Vagina (tissue), 2 donors: ENCODE results near the gene KCNH3. TPM values are rescaled to one million over a fixed set of nuclear protein-coding genes. Genes with fewer than 3 reads are reported as not detected.

Experiments used
- DNase-seq, 2 donors: peaks; one replicate each; pipeline ENCODE4 v3.0.0-alpha.2; 2017; ENCODE audit errors: extremely low spot score in 2 of 2
- H3K27ac ChIP-seq: fragments of 200-600 bp; sonication (generic); one replicate; pipeline ENCODE4 v1.5.1; 2019
- H3K27me3 ChIP-seq: fragments of 200-600 bp; sonication (generic); one replicate; pipeline ENCODE4 v1.5.1; 2019
- H3K36me3 ChIP-seq, 2 donors: fragments of 200-600 bp; sonication (generic); one replicate each; pipeline ENCODE4 v1.5.1; 2017 to 2019
- H3K4me1 ChIP-seq: fragments of 200-600 bp; sonication (generic); one replicate; pipeline ENCODE4 v1.5.1; 2019
- H3K4me3 ChIP-seq, 2 donors: fragments of 200-600 bp; sonication (generic); 1 replicate in 1 of 2; 2 replicates in 1 of 2; pipeline ENCODE4 v1.5.1; 2016 to 2019
- H3K9me3 ChIP-seq: fragments of 200-600 bp; sonication (generic); one replicate; pipeline ENCODE4 v1.5.1; 2019
- CTCF ChIP-seq, 3 experiments: fragments of 450-650 bp in 2 of 3; fragments of 200-600 bp in 1 of 3; sonication (generic) in 1 of 3; IDR thresholded peaks; one replicate each; pipeline ENCODE4 v1.5.1; 2017 to 2019; ENCODE audit warnings: antibody characterized with exemption in 3 of 3, mild to moderate bottlenecking in 2 of 3, moderate library complexity in 2 of 3
- POLR2A ChIP-seq, 2 donors: fragments of 450-650 bp; IDR thresholded peaks; one replicate each; pipeline ENCODE4 v1.6.1; 2017; ENCODE audit warnings: antibody characterized with exemption in 2 of 2, mild to moderate bottlenecking in 2 of 2, moderate library complexity in 2 of 2
- POLR2AphosphoS5 ChIP-seq, 2 donors: sonication (generic); formaldehyde crosslinking; IDR thresholded peaks; one replicate each; pipeline ENCODE4 v1.9.0; 2017; ENCODE audit warnings: antibody characterized with exemption in 2 of 2, mild to moderate bottlenecking in 2 of 2, low read depth in 1 of 2; ENCODE audit not compliant: insufficient read depth in 1 of 2
- intact Hi-C: fragments of 100-400 bp; cut with DNase I; formaldehyde crosslinking; loops from one replicate; pipeline ENCODE4 v1.15.1; 2023
- total RNA-seq: library from RNA; depleted of rRNA; stranded (reverse); fragments of >200 nt; gene quantifications from one replicate; pipeline ENCODE4 v1.2.3, GENCODE V29; 2016

Gene KCNH3
- total RNA-seq, 1 donor from 2014 or later, result not detected

GRCh38 chr12:49562831-49563230 lies 24.0 kb downstream of the KCNH3 start:
- Histone ChIP-seq H3K27ac (no peak overlapping the region), H3K36me3 (peaks cover 0 to 76% of the 10 kb centered on the region in 2 donors), H3K9me3 (no peaks in the 10 kb centered on the region), H3K4me1 (peaks cover 21% of the 10 kb centered on the region), H3K4me3 (no peak overlapping the region), H3K27me3 (no peaks in the 10 kb centered on the region)
- intact Hi-C loops, result no loop called here
- no peak for TF ChIP-seq CTCF (IDR thresholded peaks at IDR 0.05)
- no peak for TF ChIP-seq POLR2A (IDR thresholded peaks at IDR 0.05)
- TF ChIP-seq POLR2AphosphoS5 (IDR thresholded peaks at IDR 0.05; ENCODE audit: insufficient read depth in 1 of 2, low read depth in 1 of 2), result no peak
- DNase-seq, result no peak

GRCh38 chr12:49563951-49564685 lies 25.3 kb downstream of the KCNH3 start:
- intact Hi-C loops, result no loop called here
- Histone ChIP-seq H3K4me1 (peaks cover 26% of the 10 kb centered on the region), H3K27ac (no peak overlapping the region), H3K36me3 (peaks cover 0 to 64% of the 10 kb centered on the region in 2 donors), H3K27me3 (no peaks in the 10 kb centered on the region), H3K4me3 (no peak overlapping the region), H3K9me3 (no peaks in the 10 kb centered on the region)
- TF ChIP-seq POLR2AphosphoS5 (IDR thresholded peaks at IDR 0.05; ENCODE audit: insufficient read depth in 1 of 2, low read depth in 1 of 2) (no peak), CTCF (IDR thresholded peaks at IDR 0.05) (no peak), POLR2A (IDR thresholded peaks at IDR 0.05) (no peak)
- DNase-seq, result no peak

- Histone ChIP-seq H3K36me3 (peaks cover 0 to 56% of the 10 kb centered on the region in 2 donors), H3K27me3 (no peaks in the 10 kb centered on the region), H3K27ac (no peak overlapping the region), H3K9me3 (no peaks in the 10 kb centered on the region), H3K4me1 (peaks cover 33% of the 10 kb centered on the region), H3K4me3 (no peak overlapping the region)
- TF ChIP-seq POLR2AphosphoS5 (IDR thresholded peaks at IDR 0.05; ENCODE audit: insufficient read depth in 1 of 2, low read depth in 1 of 2) (no peak), CTCF (IDR thresholded peaks at IDR 0.05) (no peak), POLR2A (IDR thresholded peaks at IDR 0.05) (no peak)
- intact Hi-C loops, result loop anchor here (5.0 kb wide), 1 partner anchor 57 kb away; the partner anchor contains the start of gene PRPF40B
- DNase-seq, result no peak
These were observed 26.0 kb downstream of the KCNH3 start for GRCh38 chr12:49564686-49565405.

GRCh38 chr12:49565406-49566265 lies 26.8 kb downstream of the KCNH3 start:
- intact Hi-C loops, result loop anchor here (5.0 kb wide), 1 partner anchor 57 kb away; the partner anchor contains the start of gene PRPF40B
- no peak for DNase-seq

More at GRCh38 chr12:49565406-49566265, 26.8 kb downstream of the KCNH3 start:
- H3K4me3 ChIP-seq, result no peak overlapping the region
- no peak overlapping the region for H3K27ac ChIP-seq
- peaks cover 40% of the 10 kb centered on the region for H3K4me1 ChIP-seq
- peaks cover 0 to 49% of the 10 kb centered on the region in 2 donors for H3K36me3 ChIP-seq
- H3K27me3 ChIP-seq, result no peaks in the 10 kb centered on the region
- no peaks in the 10 kb centered on the region for H3K9me3 ChIP-seq
- TF ChIP-seq POLR2A (IDR thresholded peaks at IDR 0.05), result no peak
- no peak for TF ChIP-seq POLR2AphosphoS5 (IDR thresholded peaks at IDR 0.05; ENCODE audit: insufficient read depth in 1 of 2, low read depth in 1 of 2)
- TF ChIP-seq CTCF (IDR thresholded peaks at IDR 0.05), result no peak
